ENCODE results near the gene GPR160. TPM values are rescaled to one million over a fixed set of nuclear protein-coding genes. Genes with fewer than 3 reads are reported as not detected.
"Not testable (repeated sequence)": the region's sequence is repeated elsewhere in the genome, so short reads cannot be mapped to it uniquely, and the experiment has no call there.

Gene GPR160
- polyA plus RNA-seq, 4 donors: 48.6 to 358 (median 55.8) TPM

- Histone ChIP-seq H3K27me3 (ENCODE audit: control insufficient read depth in 3 of 3, insufficient read depth in 3 of 3, low read length in 3 of 3) (no peaks in the 10 kb centered on the region), H3K9me3 (ENCODE audit: control insufficient read depth in 2 of 2, insufficient read depth in 1 of 2, low read depth in 1 of 2, low read length in 1 of 2) (no peaks in the 10 kb centered on the region), H3K27ac (ENCODE audit: low read depth in 1 of 3, low read length in 2 of 3) (no peak overlapping the region), H3K4me1 (ENCODE audit: control insufficient read depth in 3 of 3, insufficient read depth in 2 of 3, low read depth in 1 of 3, low read length in 2 of 3) (no peaks in the 10 kb centered on the region), H3K36me3 (ENCODE audit: control insufficient read depth in 3 of 3, insufficient read depth in 2 of 3, low read depth in 1 of 3, low read length in 3 of 3) (peaks cover 3 to 11% (median 9%) of the 10 kb centered on the region in 3 donors), H3K4me3 (ENCODE audit: low read depth in 1 of 3, low read length in 3 of 3) (no peak overlapping the region)
- FAIRE-seq: no peak
- no peak for DNase-seq
- 87 to 92% (median 89%) methylated on average over 9 of the region's 9 CpGs for WGBS, 3 donors
Measured at GRCh38 chr3:170111147-170111771, 73.5 kb downstream of the GPR160 start.

GRCh38 chr3:170114165-170114564 is 76.4 kb downstream of the GPR160 start:
- not testable (repeated sequence) for FAIRE-seq; H3K4me3 ChIP-seq (ENCODE audit: low read depth in 1 of 3, low read length in 3 of 3); H3K9me3 ChIP-seq (ENCODE audit: control insufficient read depth in 2 of 2, insufficient read depth in 1 of 2, low read depth in 1 of 2, low read length in 1 of 2); H3K4me1 ChIP-seq (ENCODE audit: control insufficient read depth in 3 of 3, insufficient read depth in 2 of 3, low read depth in 1 of 3, low read length in 2 of 3); H3K27me3 ChIP-seq (ENCODE audit: control insufficient read depth in 3 of 3, insufficient read depth in 3 of 3, low read length in 3 of 3); DNase-seq; H3K27ac ChIP-seq (ENCODE audit: low read depth in 1 of 3, low read length in 2 of 3)
- peaks cover 10 to 26% (median 14%) of the 10 kb centered on the region in 3 donors for H3K36me3 ChIP-seq (ENCODE audit: control insufficient read depth in 3 of 3, insufficient read depth in 2 of 3, low read depth in 1 of 3, low read length in 3 of 3)
- 84 to 98% (median 98%) methylated on average over 8 of the region's 8 CpGs for WGBS, 3 donors

GRCh38 chr3:170117134-170117533 is 79.3 kb downstream of the GPR160 start:
- no peak overlapping the region for H3K4me3 ChIP-seq (ENCODE audit: low read depth in 1 of 3, low read length in 3 of 3)
- DNase-seq (no peak), FAIRE-seq (no peak)
- no peak overlapping the region for H3K27ac ChIP-seq (ENCODE audit: low read depth in 1 of 3, low read length in 2 of 3)
- no peaks in the 10 kb centered on the region for H3K4me1 ChIP-seq (ENCODE audit: control insufficient read depth in 3 of 3, insufficient read depth in 2 of 3, low read depth in 1 of 3, low read length in 2 of 3)
- H3K36me3 ChIP-seq (ENCODE audit: control insufficient read depth in 3 of 3, insufficient read depth in 2 of 3, low read depth in 1 of 3, low read length in 3 of 3): peaks cover 13 to 40% (median 19%) of the 10 kb centered on the region in 3 donors
- H3K9me3 ChIP-seq (ENCODE audit: control insufficient read depth in 2 of 2, insufficient read depth in 1 of 2, low read depth in 1 of 2, low read length in 1 of 2): no peaks in the 10 kb centered on the region
- H3K27me3 ChIP-seq (ENCODE audit: control insufficient read depth in 3 of 3, insufficient read depth in 3 of 3, low read length in 3 of 3): no peaks in the 10 kb centered on the region

GRCh38 chr3:170128259-170128976 is 90.6 kb downstream of the GPR160 start:
- no peak overlapping the region for H3K4me3 ChIP-seq (ENCODE audit: low read depth in 1 of 3, low read length in 3 of 3)
- DNase-seq (no peak), FAIRE-seq (no peak)
- WGBS, 3 donors: 59 to 70% (median 64%) methylated on average over 4 of the region's 4 CpGs
- peak overlapping the region in 1 of 3 donors; percentile 30 for H3K27ac ChIP-seq (ENCODE audit: low read depth in 1 of 3, low read length in 2 of 3)
- peaks cover 0 to 3% (median 0%) of the 10 kb centered on the region in 3 donors for H3K4me1 ChIP-seq (ENCODE audit: control insufficient read depth in 3 of 3, insufficient read depth in 2 of 3, low read depth in 1 of 3, low read length in 2 of 3)
- peaks cover 3 to 40% (median 14%) of the 10 kb centered on the region in 3 donors for H3K36me3 ChIP-seq (ENCODE audit: control insufficient read depth in 3 of 3, insufficient read depth in 2 of 3, low read depth in 1 of 3, low read length in 3 of 3)
- H3K27me3 ChIP-seq (ENCODE audit: control insufficient read depth in 3 of 3, insufficient read depth in 3 of 3, low read length in 3 of 3): no peaks in the 10 kb centered on the region
- peaks cover 0 to 9% of the 10 kb centered on the region in 2 donors for H3K9me3 ChIP-seq (ENCODE audit: control insufficient read depth in 2 of 2, insufficient read depth in 1 of 2, low read depth in 1 of 2, low read length in 1 of 2)

GRCh38 chr3:170128977-170129431 is 91.2 kb downstream of the GPR160 start:
- Histone ChIP-seq H3K9me3 (ENCODE audit: control insufficient read depth in 2 of 2, insufficient read depth in 1 of 2, low read depth in 1 of 2, low read length in 1 of 2) (peaks cover 0 to 9% of the 10 kb centered on the region in 2 donors), H3K36me3 (ENCODE audit: control insufficient read depth in 3 of 3, insufficient read depth in 2 of 3, low read depth in 1 of 3, low read length in 3 of 3) (peaks cover 3 to 36% (median 16%) of the 10 kb centered on the region in 3 donors), H3K4me1 (ENCODE audit: control insufficient read depth in 3 of 3, insufficient read depth in 2 of 3, low read depth in 1 of 3, low read length in 2 of 3) (peaks cover 0 to 3% (median 0%) of the 10 kb centered on the region in 3 donors), H3K27me3 (ENCODE audit: control insufficient read depth in 3 of 3, insufficient read depth in 3 of 3, low read length in 3 of 3) (no peaks in the 10 kb centered on the region), H3K27ac (ENCODE audit: low read depth in 1 of 3, low read length in 2 of 3) (peak overlapping the region in 1 of 3 donors; percentile 30), H3K4me3 (ENCODE audit: low read depth in 1 of 3, low read length in 3 of 3) (no peak overlapping the region)
- no peak for DNase-seq
- 76 to 100% (median 93%) methylated on average over 1 of the region's 1 CpG for WGBS, 3 donors
- FAIRE-seq: no peak

DNA sequence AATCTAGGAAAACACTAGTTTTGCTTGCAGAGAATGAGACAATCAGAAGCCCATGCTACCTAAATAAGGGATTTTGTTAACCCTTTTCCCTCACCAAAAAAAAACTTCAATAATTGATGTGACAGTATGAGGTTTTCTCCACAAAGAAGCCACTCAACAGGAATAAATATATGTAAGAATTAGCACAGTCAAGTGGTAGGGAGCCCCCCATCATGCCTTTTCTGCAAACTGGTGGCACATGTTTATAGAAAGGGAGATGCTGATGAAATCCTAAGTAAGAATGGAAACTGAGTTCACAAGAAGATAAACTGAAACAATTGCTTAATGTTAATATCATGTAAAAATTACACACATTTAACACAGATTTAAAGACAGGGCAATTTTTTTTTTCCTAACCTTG is 92.7 kb downstream of the GPR160 start:
- Histone ChIP-seq H3K27me3 (ENCODE audit: control insufficient read depth in 3 of 3, insufficient read depth in 3 of 3, low read length in 3 of 3) (no peaks in the 10 kb centered on the region), H3K9me3 (ENCODE audit: control insufficient read depth in 2 of 2, insufficient read depth in 1 of 2, low read depth in 1 of 2, low read length in 1 of 2) (peaks cover 0 to 9% of the 10 kb centered on the region in 2 donors), H3K36me3 (ENCODE audit: control insufficient read depth in 3 of 3, insufficient read depth in 2 of 3, low read depth in 1 of 3, low read length in 3 of 3) (peaks cover 3 to 35% (median 21%) of the 10 kb centered on the region in 3 donors), H3K27ac (ENCODE audit: low read depth in 1 of 3, low read length in 2 of 3) (no peak overlapping the region), H3K4me1 (ENCODE audit: control insufficient read depth in 3 of 3, insufficient read depth in 2 of 3, low read depth in 1 of 3, low read length in 2 of 3) (peaks cover 0 to 3% (median 0%) of the 10 kb centered on the region in 3 donors), H3K4me3 (ENCODE audit: low read depth in 1 of 3, low read length in 3 of 3) (no peak overlapping the region)
- FAIRE-seq (no peak), DNase-seq (no peak)

GRCh38 chr3:170132335-170132734 is 94.5 kb downstream of the GPR160 start:
- Histone ChIP-seq H3K27ac (ENCODE audit: low read depth in 1 of 3, low read length in 2 of 3) (no peak overlapping the region), H3K27me3 (ENCODE audit: control insufficient read depth in 3 of 3, insufficient read depth in 3 of 3, low read length in 3 of 3) (no peaks in the 10 kb centered on the region), H3K4me1 (ENCODE audit: control insufficient read depth in 3 of 3, insufficient read depth in 2 of 3, low read depth in 1 of 3, low read length in 2 of 3) (peaks cover 0 to 3% (median 0%) of the 10 kb centered on the region in 3 donors), H3K36me3 (ENCODE audit: control insufficient read depth in 3 of 3, insufficient read depth in 2 of 3, low read depth in 1 of 3, low read length in 3 of 3) (peaks cover under 1 to 31% (median 21%) of the 10 kb centered on the region in 3 donors), H3K4me3 (ENCODE audit: low read depth in 1 of 3, low read length in 3 of 3) (no peak overlapping the region), H3K9me3 (ENCODE audit: control insufficient read depth in 2 of 2, insufficient read depth in 1 of 2, low read depth in 1 of 2, low read length in 1 of 2) (peaks cover 0 to 9% of the 10 kb centered on the region in 2 donors)
- no peak for FAIRE-seq
- DNase-seq: peak in 1 of 2 donors; percentile 5
- 76 to 82% (median 78%) methylated on average over 2 of the region's 2 CpGs for WGBS, 3 donors

All from small intestine (tissue), 7 donors.